GM21723 (cell line): Measurements from ENCODE around the gene MGAT1.
"Not testable (repeated sequence)": the region's sequence is repeated elsewhere in the genome, so short reads cannot be mapped to it uniquely, and the experiment has no call there.

Experiments
- ATAC-seq: cut with Tn5 transposase; IDR thresholded peaks from one replicate; pipeline ENCODE4 v1.9.1; 2021; ENCODE audit warnings: mild to moderate bottlenecking, moderate library complexity; ENCODE audit not compliant: unreplicated experiment

Gene MGAT1

GRCh38 chr5:180786531-180787398 is 15.8 kb downstream of the MGAT1 start:
- ATAC-seq: no peak

- no peak for ATAC-seq
These were observed 16.8 kb downstream of the MGAT1 start for GRCh38 chr5:180785794-180786221.

- ATAC-seq: no peak
These were observed 17.4 kb downstream of the MGAT1 start for GRCh38 chr5:180785121-180785781.

- ATAC-seq: peak; percentile 74
These were observed 18.0 kb downstream of the MGAT1 start for GRCh38 chr5:180784497-180785097.

- ATAC-seq: no peak
These were observed 19.1 kb downstream of the MGAT1 start for GRCh38 chr5:180783340-180784052.

- no peak for ATAC-seq
These were observed 19.9 kb downstream of the MGAT1 start for GRCh38 chr5:180782748-180783147.

GRCh38 chr5:180781900-180782326 is 20.7 kb downstream of the MGAT1 start:
- ATAC-seq: not testable (repeated sequence)

GRCh38 chr5:180779985-180780610 is 22.5 kb downstream of the MGAT1 start:
- no peak for ATAC-seq

GRCh38 chr5:180777475-180777874 is 25.1 kb downstream of the MGAT1 start:
- no peak for ATAC-seq

- no peak for ATAC-seq
These were observed 26.2 kb downstream of the MGAT1 start for GRCh38 chr5:180776376-180776775.

- ATAC-seq: no peak
These were observed 27.0 kb downstream of the MGAT1 start for GRCh38 chr5:180775624-180776023.

- ATAC-seq: no peak
These were observed 30.8 kb downstream of the MGAT1 start for GRCh38 chr5:180771839-180772238.

- ATAC-seq: no peak
These were observed 32.8 kb downstream of the MGAT1 start for GRCh38 chr5:180769821-180770220.

GRCh38 chr5:180755601-180756000 is 47.0 kb downstream of the MGAT1 start:
- no peak for ATAC-seq

GRCh38 chr5:180744253-180744652 is 58.4 kb downstream of the MGAT1 start:
- no peak for ATAC-seq

- no peak for ATAC-seq
These were observed 59.9 kb downstream of the MGAT1 start for GRCh38 chr5:180742727-180743126.

GRCh38 chr5:180740953-180741352 is 61.7 kb downstream of the MGAT1 start:
- ATAC-seq: not testable (repeated sequence)

- no peak for ATAC-seq
These were observed 62.6 kb downstream of the MGAT1 start, which contains the start of gene OR2Y1 for GRCh38 chr5:180739958-180740357. Gene OR2Y1, minus strand, starts transcription at chr5:180740058. Its CDS starts 0 bp downstream, at chr5:180740058.

GRCh38 chr5:180739271-180739670 is 63.3 kb downstream of the MGAT1 start:
- ATAC-seq: no peak

- no peak for ATAC-seq
These were observed 66.1 kb downstream of the MGAT1 start for GRCh38 chr5:180736536-180736935.
